ELR (cell line): Measurements from ENCODE around the gene COQ3.
A peak's percentile ranks its signal among the peaks of the same experiment; 100 is the strongest.

Source experiments
- DNase-seq: peaks from one replicate; pipeline ENCODE4 v3.0.0-alpha.2; 2015; ENCODE audit warnings: low read depth

The COQ3 gene

DNA sequence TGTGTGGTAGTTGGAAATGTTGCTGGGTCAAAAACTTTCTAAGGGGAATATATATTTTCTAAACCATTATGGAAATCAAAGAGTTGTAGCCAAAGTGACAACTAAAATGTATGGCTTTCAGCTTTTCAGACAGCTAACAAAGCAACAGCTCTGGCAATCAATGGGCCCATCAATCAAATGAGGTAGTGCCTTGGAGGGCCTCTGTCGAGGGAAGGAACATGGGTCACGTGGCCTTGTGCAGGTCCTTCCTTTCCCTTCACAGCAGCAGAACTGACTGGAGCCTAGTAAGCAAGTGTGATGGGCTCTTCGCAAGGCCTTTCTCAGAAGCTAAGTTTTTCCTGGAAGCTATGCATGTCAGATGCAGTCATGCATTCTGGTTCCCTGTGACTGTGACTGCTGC, 62.5 kb downstream of the COQ3 start:
- no peak for DNase-seq

DNA sequence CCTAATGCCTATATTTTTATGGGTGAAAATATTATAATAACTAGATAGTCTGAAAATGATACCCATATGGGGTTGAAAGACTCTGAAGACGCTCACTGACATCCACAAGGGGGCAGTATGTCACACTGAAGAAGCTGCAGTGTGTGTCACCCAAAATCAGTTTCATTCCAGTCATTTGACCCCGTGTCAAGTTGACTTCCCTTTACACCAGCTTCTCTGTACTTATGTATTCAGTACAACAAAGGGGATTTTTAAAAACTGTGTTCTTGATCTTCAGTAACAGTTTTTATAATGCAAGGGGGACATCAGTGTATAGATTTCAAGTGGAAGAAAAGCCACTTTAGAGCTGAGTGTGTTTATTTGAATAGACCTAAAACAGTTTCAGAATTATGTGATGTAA, 63.8 kb downstream of the COQ3 start:
- peak; percentile 84 for DNase-seq

DNA sequence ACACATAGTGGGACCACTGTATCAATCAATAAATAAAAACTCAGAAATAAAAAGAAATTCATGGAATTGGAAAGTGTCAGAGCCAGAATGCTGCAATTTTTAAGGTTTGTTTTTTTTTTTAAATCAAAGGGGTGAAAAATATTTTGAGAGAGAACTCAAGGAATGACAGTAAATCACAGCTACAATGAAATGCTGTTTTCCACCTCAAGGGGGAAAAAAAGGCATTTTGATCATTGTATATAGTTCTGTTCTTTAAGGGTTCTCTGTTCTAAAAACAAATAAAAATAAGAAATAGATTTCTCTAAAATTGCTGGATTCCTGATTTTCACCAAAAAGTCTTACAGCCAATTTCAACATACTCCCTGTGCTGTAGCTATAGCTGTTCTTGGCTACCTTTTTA, 69.0 kb downstream of the COQ3 start:
- no peak for DNase-seq
